Activated naive CD8-positive, alpha-beta T cell treated with anti-CD3 and anti-CD28 coated beads, Interleukin-2, amount 10 ng/mL, durations not matched to agents 7 days and 5 days (primary cell): Measurements from ENCODE around the gene CCL24. TPM values are rescaled to one million over a fixed set of nuclear protein-coding genes. Genes with fewer than 3 reads are reported as not detected.
A peak's percentile ranks its signal among the peaks of the same experiment; 100 is the strongest.
"Not testable (repeated sequence)": the region's sequence is repeated elsewhere in the genome, so short reads cannot be mapped to it uniquely, and the experiment has no call there.

Experiments used
- ATAC-seq: fragments of 150-1000 bp; cut with Tn5 transposase; one replicate; pipeline ENCODE4 v1.10.0; 2021; ENCODE audit warnings: low read depth, moderate library complexity
- POLR2A ChIA-PET: fragments of 350-600 bp; sonication (Branson Sonifier 250); formaldehyde crosslinking; loops from one replicate; lab custom pipeline; 2021; ENCODE audit warnings: antibody characterized with exemption; lab: Charles Lee
- DNase-seq: peaks from one replicate; pipeline ENCODE4 v3.0.0; 2021
- H3K27ac Mint-ChIP-seq: one replicate; pipeline ENCODE4 v1.8.0; 2022; ENCODE audit warnings: mild to moderate bottlenecking, mixed read lengths
- H3K27me3 Mint-ChIP-seq: one replicate; pipeline ENCODE4 v1.8.0; 2022; ENCODE audit warnings: mild to moderate bottlenecking, moderate library complexity, mixed read lengths
- H3K36me3 Mint-ChIP-seq: one replicate; pipeline ENCODE4 v1.8.0; 2021; ENCODE audit warnings: mild to moderate bottlenecking, mixed read lengths
- H3K4me1 Mint-ChIP-seq: one replicate; pipeline ENCODE4 v1.8.0; 2021; ENCODE audit warnings: mixed read lengths
- H3K4me3 Mint-ChIP-seq: one replicate; pipeline ENCODE4 v1.8.0; 2022; ENCODE audit warnings: mild to moderate bottlenecking, moderate library complexity, mixed read lengths
- H3K9me3 Mint-ChIP-seq: one replicate; pipeline ENCODE4 v1.8.0; 2021; ENCODE audit warnings: mixed read lengths
- total RNA-seq, 2 experiments: library from RNA; stranded (reverse); gene quantifications; one replicate each; pipeline ENCODE4 v1.2.3, GENCODE V29; 2021

Gene CCL24
- total RNA-seq, 2 experiments from 2014 or later, result not detected

- Mint-ChIP-seq H3K27ac (no peak overlapping the region), H3K4me1 (no peaks in the 10 kb centered on the region), H3K27me3 (peaks cover 5% of the 10 kb centered on the region), H3K36me3 (no peaks in the 10 kb centered on the region), H3K4me3 (no peak overlapping the region), H3K9me3 (no peaks in the 10 kb centered on the region)
- POLR2A ChIA-PET, result no interaction called here
- ATAC-seq (no peak), DNase-seq (no peak)
Observed at GRCh38 chr7:75789361-75789924, 24.2 kb downstream of the CCL24 start.

GRCh38 chr7:75788154-75788847 is 25.3 kb downstream of the CCL24 start:
- H3K36me3 Mint-ChIP-seq, ATAC-seq, H3K4me3 Mint-ChIP-seq, DNase-seq, H3K27me3 Mint-ChIP-seq, H3K27ac Mint-ChIP-seq, POLR2A ChIA-PET, H3K4me1 Mint-ChIP-seq, H3K9me3 Mint-ChIP-seq: not testable (repeated sequence)

DNA sequence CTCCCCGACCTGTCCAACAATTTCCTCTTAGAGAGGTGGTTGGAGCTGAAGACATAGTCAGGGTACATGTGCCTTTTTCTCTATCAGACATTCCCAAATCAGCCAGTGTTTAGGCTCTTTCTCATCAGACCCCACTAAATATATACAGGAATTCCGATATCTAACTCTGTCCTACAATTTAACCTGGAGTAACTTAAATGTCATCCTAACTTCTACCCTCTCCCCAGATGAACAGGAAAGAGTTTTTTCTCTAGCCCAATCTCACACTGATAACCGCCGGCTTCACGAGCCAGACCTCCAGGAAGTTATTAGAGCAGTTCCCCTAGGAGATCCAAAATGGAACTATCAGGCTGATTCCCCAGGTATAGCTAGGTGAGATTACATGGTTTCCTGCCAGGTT is 30.5 kb downstream of the CCL24 start:
- H3K4me1 Mint-ChIP-seq, H3K9me3 Mint-ChIP-seq, H3K36me3 Mint-ChIP-seq, DNase-seq, ATAC-seq, H3K4me3 Mint-ChIP-seq, POLR2A ChIA-PET, H3K27ac Mint-ChIP-seq: not testable (repeated sequence)
- H3K27me3 Mint-ChIP-seq, result peaks cover 14% of the 10 kb centered on the region

- H3K9me3 Mint-ChIP-seq, result not testable (repeated sequence)
Observed at GRCh38 chr7:75780647-75781273, 32.8 kb downstream of the CCL24 start.

GRCh38 chr7:75779516-75779915 is 34.1 kb downstream of the CCL24 start:
- ATAC-seq, POLR2A ChIA-PET: not testable (repeated sequence)

More at GRCh38 chr7:75780647-75781273, 32.8 kb downstream of the CCL24 start:
- H3K27ac Mint-ChIP-seq, H3K4me1 Mint-ChIP-seq, POLR2A ChIA-PET, H3K4me3 Mint-ChIP-seq, ATAC-seq, DNase-seq, H3K36me3 Mint-ChIP-seq: not testable (repeated sequence)
- H3K27me3 Mint-ChIP-seq, result peaks cover 14% of the 10 kb centered on the region

DNA sequence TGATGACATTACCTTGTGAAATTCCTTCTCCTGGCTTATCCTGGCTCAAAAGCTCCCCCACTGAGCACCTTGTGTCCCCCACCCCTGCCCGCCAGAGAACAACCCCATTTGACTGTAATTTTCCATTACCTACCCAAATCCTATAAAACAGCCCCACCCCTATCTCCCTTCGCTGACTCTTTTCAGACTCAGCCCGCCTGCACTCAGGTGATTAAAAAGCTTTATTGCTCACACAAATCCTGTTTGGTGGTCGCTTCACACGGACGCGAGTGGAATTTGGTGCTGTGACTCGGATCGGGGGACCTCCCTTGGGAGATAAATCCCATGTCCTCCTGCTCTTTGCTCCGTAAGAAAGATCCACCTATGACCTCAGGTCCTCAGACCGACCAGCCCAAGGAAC is 34.6 kb downstream of the CCL24 start:
- H3K4me1 Mint-ChIP-seq, H3K27ac Mint-ChIP-seq, H3K9me3 Mint-ChIP-seq, DNase-seq, POLR2A ChIA-PET, H3K36me3 Mint-ChIP-seq, H3K4me3 Mint-ChIP-seq, ATAC-seq: not testable (repeated sequence)
- H3K27me3 Mint-ChIP-seq, result peaks cover 14% of the 10 kb centered on the region

More at GRCh38 chr7:75779516-75779915, 34.1 kb downstream of the CCL24 start:
- DNase-seq, H3K9me3 Mint-ChIP-seq, H3K36me3 Mint-ChIP-seq, H3K4me1 Mint-ChIP-seq, H3K4me3 Mint-ChIP-seq, H3K27ac Mint-ChIP-seq: not testable (repeated sequence)
- peaks cover 14% of the 10 kb centered on the region for H3K27me3 Mint-ChIP-seq

GRCh38 chr7:75776295-75776971 is 37.2 kb downstream of the CCL24 start:
- Mint-ChIP-seq H3K4me1 (peaks cover 9% of the 10 kb centered on the region), H3K27ac (peak overlapping the region; percentile 66), H3K27me3 (peaks cover 9% of the 10 kb centered on the region), H3K36me3 (no peaks in the 10 kb centered on the region), H3K9me3 (no peaks in the 10 kb centered on the region), H3K4me3 (peak overlapping the region; percentile 7)
- ATAC-seq (peak; percentile 73), DNase-seq (no peak)
- POLR2A ChIA-PET, result interaction anchor here (0.7 kb wide), 1 partner anchor 20 kb away, joined by 6 read pairs; no protein-coding TSS in a partner anchor

- ATAC-seq, H3K4me1 Mint-ChIP-seq, H3K9me3 Mint-ChIP-seq, H3K4me3 Mint-ChIP-seq, H3K27ac Mint-ChIP-seq, H3K27me3 Mint-ChIP-seq, POLR2A ChIA-PET, H3K36me3 Mint-ChIP-seq, DNase-seq: not testable (repeated sequence)
Observed at GRCh38 chr7:75773958-75774357, 39.6 kb downstream of the CCL24 start.

DNA sequence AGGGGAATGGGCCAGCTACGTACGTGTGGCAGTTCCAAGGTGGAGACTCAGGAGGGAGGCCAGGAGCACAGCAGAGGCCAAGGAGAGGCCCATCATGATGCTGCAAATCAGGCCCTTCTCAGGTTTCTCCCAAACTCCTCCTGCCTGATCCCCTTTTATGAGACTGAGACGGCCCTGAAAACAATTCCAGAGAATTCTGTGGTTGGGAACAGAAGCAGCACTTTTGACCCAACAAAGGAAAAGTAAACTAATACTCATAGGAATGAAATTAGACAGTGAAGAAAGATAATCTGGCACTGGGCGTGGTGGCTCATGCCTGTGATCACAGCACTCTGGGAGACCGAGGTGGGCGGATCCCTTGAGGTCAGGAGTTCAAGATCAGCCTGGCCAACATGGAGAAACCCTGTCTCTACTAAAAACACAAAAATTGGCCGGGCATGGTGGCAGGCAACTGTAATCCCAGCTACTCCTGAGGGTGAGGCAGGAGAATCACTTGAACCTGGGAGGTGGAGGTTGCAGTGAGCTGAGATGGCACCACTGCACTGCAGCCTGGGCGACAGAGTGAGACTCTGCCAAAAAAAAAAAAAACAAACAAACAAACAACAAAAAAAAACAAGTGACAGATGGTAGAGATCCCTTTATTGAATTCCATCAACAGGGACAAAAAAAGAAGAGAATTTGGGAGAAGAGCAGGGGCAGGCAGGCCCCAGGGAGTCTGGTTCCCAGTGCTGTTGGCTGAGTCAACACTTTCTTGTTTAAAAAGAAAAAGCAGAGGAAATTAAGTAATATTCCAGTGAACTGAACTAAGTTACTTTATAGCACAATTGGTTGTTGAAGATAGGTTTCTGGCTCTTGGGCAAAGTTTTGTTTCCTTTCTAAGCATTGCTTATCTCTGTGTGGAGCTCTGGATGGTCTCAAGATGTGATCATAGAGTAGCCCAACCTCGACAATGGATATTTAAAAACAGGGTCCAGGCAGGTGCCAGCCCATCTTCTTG is 41.2 kb downstream of the CCL24 start, which contains the start of gene CCL26:
TSS of gene CCL26 (minus strand) at position 131 of the 997 bp plus-strand sequence. CDS start at position 96, 35 bp downstream.
- ATAC-seq (no peak), DNase-seq (no peak)
- POLR2A ChIA-PET, result no interaction called here
- Mint-ChIP-seq H3K9me3 (no peaks in the 10 kb centered on the region), H3K36me3 (no peaks in the 10 kb centered on the region), H3K4me3 (no peak within 1 kb of the TSS), H3K27ac (no peak within 1 kb of the TSS), H3K27me3 (no peaks in the 10 kb centered on the region), H3K4me1 (peaks cover 9% of the 10 kb centered on the region)

- no peaks in the 10 kb centered on the region for H3K9me3 Mint-ChIP-seq
- no peaks in the 10 kb centered on the region for H3K36me3 Mint-ChIP-seq
- POLR2A ChIA-PET, result no interaction called here
- H3K27ac Mint-ChIP-seq, result no peak overlapping the region
- no peaks in the 10 kb centered on the region for H3K27me3 Mint-ChIP-seq
- DNase-seq (no peak), ATAC-seq (no peak)
- H3K4me3 Mint-ChIP-seq, result no peak overlapping the region
- peaks cover 3% of the 10 kb centered on the region for H3K4me1 Mint-ChIP-seq
Observed at GRCh38 chr7:75771224-75771623, 42.4 kb downstream of the CCL24 start.

GRCh38 chr7:75762350-75762917 is 51.2 kb downstream of the CCL24 start:
- Mint-ChIP-seq H3K36me3 (no peaks in the 10 kb centered on the region), H3K9me3 (no peaks in the 10 kb centered on the region), H3K27me3 (no peaks in the 10 kb centered on the region), H3K4me3 (no peak overlapping the region), H3K4me1 (peaks cover 5% of the 10 kb centered on the region), H3K27ac (no peak overlapping the region)
- POLR2A ChIA-PET, result interaction anchor here (0.6 kb wide), 1 partner anchor 213 kb away, joined by 6 read pairs; no protein-coding TSS in a partner anchor
- ATAC-seq, result peak; percentile 68
- DNase-seq, result no peak

- H3K4me1 Mint-ChIP-seq, H3K27ac Mint-ChIP-seq, H3K4me3 Mint-ChIP-seq, H3K36me3 Mint-ChIP-seq, DNase-seq, POLR2A ChIA-PET, H3K27me3 Mint-ChIP-seq, ATAC-seq, H3K9me3 Mint-ChIP-seq: not testable (repeated sequence)
Observed at GRCh38 chr7:75761801-75762200, 51.8 kb downstream of the CCL24 start.
